NCI-H128 (cell line): ENCODE results near the gene CDK11B.
"Not testable (repeated sequence)": the region's sequence is repeated elsewhere in the genome, so short reads cannot be mapped to it uniquely, and the experiment has no call there.

Experiments used
- DNase-seq: peaks from one replicate; lab custom pipeline; 2025; ENCODE audit not compliant: unreplicated experiment; lab: John Stamatoyannopoulos, UW

The CDK11B gene

GRCh38 chr1:1683104-1683905 is 24.5 kb upstream of the CDK11B start:
- no peak for DNase-seq

- DNase-seq: no peak
These were observed 22.1 kb upstream of the CDK11B start for GRCh38 chr1:1680912-1681273.

GRCh38 chr1:1680031-1680911 is 21.5 kb upstream of the CDK11B start:
- no peak for DNase-seq

GRCh38 chr1:1678581-1679380 is 20.0 kb upstream of the CDK11B start:
- DNase-seq: no peak

- no peak for DNase-seq
These were observed 19.1 kb upstream of the CDK11B start for GRCh38 chr1:1677718-1678580.

- not testable (repeated sequence) for DNase-seq
These were observed 17.3 kb upstream of the CDK11B start for GRCh38 chr1:1676087-1676486.

- DNase-seq: not testable (repeated sequence)
These were observed 16.4 kb upstream of the CDK11B start for GRCh38 chr1:1675218-1675617.

- DNase-seq: not testable (repeated sequence)
These were observed 16.0 kb upstream of the CDK11B start for GRCh38 chr1:1674806-1675205.

- DNase-seq: no peak
These were observed 13.6 kb upstream of the CDK11B start for GRCh38 chr1:1672181-1672965.

- DNase-seq: no peak
These were observed 12.7 kb upstream of the CDK11B start for GRCh38 chr1:1671365-1672119.

GRCh38 chr1:1670866-1671265 is 12.1 kb upstream of the CDK11B start:
- DNase-seq: no peak

- no peak for DNase-seq
These were observed 10.9 kb upstream of the CDK11B start for GRCh38 chr1:1669468-1670440.

GRCh38 chr1:1666526-1666925 is 7.7 kb upstream of the CDK11B start:
- DNase-seq: no peak

- DNase-seq: no peak
These were observed 7.0 kb upstream of the CDK11B start for GRCh38 chr1:1665815-1666251.

GRCh38 chr1:1664941-1665814 is 6.4 kb upstream of the CDK11B start:
- DNase-seq: no peak

GRCh38 chr1:1664318-1664717 is 5.5 kb upstream of the CDK11B start:
- DNase-seq: not testable (repeated sequence)
